Natural killer cell (primary cell): ENCODE measurements around the gene UPK3B. TPM values are rescaled to one million over a fixed set of nuclear protein-coding genes. Genes with fewer than 3 reads are reported as not detected.
"Not testable (repeated sequence)": the region's sequence is repeated elsewhere in the genome, so short reads cannot be mapped to it uniquely, and the experiment has no call there.

Source experiments
- ATAC-seq, 3 donors: fragments of 150-1000 bp in 2 of 3; fragments of 200-7000 bp in 1 of 3; cut with Tn5 transposase; 1 replicate in 1 of 3; 2 replicates in 2 of 3; pipeline ENCODE4 v1.10.0; 2021; ENCODE audit warnings: mild to moderate bottlenecking in 2 of 3, moderate library complexity in 2 of 3
- DNase-seq, 2 donors: peaks; one replicate each; pipeline versions ENCODE4 v3.0.0 to v3.0.0-alpha.2; 2013 to 2021; ENCODE audit warnings: mixed read lengths in 1 of 2
- H3K27ac ChIP-seq: one replicate; pipeline ENCODE4 v1.5.1; 2013; ENCODE audit warnings: mild to moderate bottlenecking, low read length
- H3K27me3 ChIP-seq: one replicate; pipeline ENCODE4 v1.6.1; 2013; ENCODE audit warnings: low read length; ENCODE audit not compliant: control insufficient read depth, insufficient read depth
- H3K36me3 ChIP-seq: one replicate; pipeline ENCODE4 v1.6.1; 2013; ENCODE audit warnings: low read length; ENCODE audit not compliant: control insufficient read depth, insufficient read depth
- H3K4me1 ChIP-seq: one replicate; pipeline ENCODE4 v1.6.1; 2013; ENCODE audit warnings: low read length; ENCODE audit not compliant: control insufficient read depth, insufficient read depth
- H3K4me3 ChIP-seq: one replicate; pipeline ENCODE4 v1.5.1; 2013; ENCODE audit warnings: low read length
- H3K9me3 ChIP-seq: one replicate; pipeline ENCODE4 v1.6.1; 2013; ENCODE audit warnings: low read length; ENCODE audit not compliant: control insufficient read depth, insufficient read depth
- H3K27ac Mint-ChIP-seq, 2 donors: one replicate each; pipeline ENCODE4 v1.8.0; 2022; ENCODE audit warnings: mild to moderate bottlenecking in 2 of 2, mixed read lengths in 2 of 2, moderate library complexity in 1 of 2
- H3K27me3 Mint-ChIP-seq, 2 donors: one replicate each; pipeline ENCODE4 v1.8.0; 2022; ENCODE audit warnings: low read depth in 2 of 2, mixed read lengths in 2 of 2
- H3K36me3 Mint-ChIP-seq: one replicate; pipeline ENCODE4 v1.8.0; 2022; ENCODE audit warnings: mixed read lengths
- H3K4me1 Mint-ChIP-seq, 2 donors: one replicate each; pipeline ENCODE4 v1.8.0; 2022; ENCODE audit warnings: mixed read lengths in 2 of 2
- H3K4me3 Mint-ChIP-seq: one replicate; pipeline ENCODE4 v1.8.0; 2022; ENCODE audit warnings: mild to moderate bottlenecking, moderate library complexity, mixed read lengths
- H3K9me3 Mint-ChIP-seq, 2 donors: one replicate each; pipeline ENCODE4 v1.8.0; 2022; ENCODE audit warnings: mixed read lengths in 2 of 2
- WGBS: methylation state at CpG from one replicate; pipeline ENCODE4 v1.1.7; 2013; ENCODE audit warnings: missing lambda C conversion rate; ENCODE audit not compliant: insufficient coverage; 5-methylcytosine and 5-hydroxymethylcytosine counted together
- intact Hi-C: fragments of 100-400 bp; cut with micrococcal nuclease; formaldehyde crosslinking; loops from one replicate; pipeline ENCODE4 v1.14.2; 2022
- total RNA-seq, 4 donors: library from RNA; stranded (reverse); fragments of 120-200 nt in 1 of 4; gene quantifications; one replicate each; pipeline versions ENCODE4 v1.2.3 to v1.2.4, GENCODE V29; 2013 to 2022

Gene UPK3B
- total RNA-seq, 3 donors from 2014 or later (not counting 1 experiment from before 2014, with no cell fraction given) = 3.3 to 5.3 (median 3.3) TPM

GRCh38 chr7:76497918-76498582, 12.3 kb upstream of the UPK3B start:
- H3K9me3 ChIP-seq, H3K4me3 ChIP-seq, intact Hi-C loops, H3K4me1 ChIP-seq, H3K27me3 Mint-ChIP-seq, H3K27ac ChIP-seq, H3K4me1 Mint-ChIP-seq, H3K4me3 Mint-ChIP-seq, H3K27me3 ChIP-seq, H3K36me3 Mint-ChIP-seq, H3K27ac Mint-ChIP-seq, H3K9me3 Mint-ChIP-seq, H3K36me3 ChIP-seq, DNase-seq, ATAC-seq: not testable (repeated sequence)
- 95% methylated on average over 4 of the region's 27 CpGs for WGBS

DNA sequence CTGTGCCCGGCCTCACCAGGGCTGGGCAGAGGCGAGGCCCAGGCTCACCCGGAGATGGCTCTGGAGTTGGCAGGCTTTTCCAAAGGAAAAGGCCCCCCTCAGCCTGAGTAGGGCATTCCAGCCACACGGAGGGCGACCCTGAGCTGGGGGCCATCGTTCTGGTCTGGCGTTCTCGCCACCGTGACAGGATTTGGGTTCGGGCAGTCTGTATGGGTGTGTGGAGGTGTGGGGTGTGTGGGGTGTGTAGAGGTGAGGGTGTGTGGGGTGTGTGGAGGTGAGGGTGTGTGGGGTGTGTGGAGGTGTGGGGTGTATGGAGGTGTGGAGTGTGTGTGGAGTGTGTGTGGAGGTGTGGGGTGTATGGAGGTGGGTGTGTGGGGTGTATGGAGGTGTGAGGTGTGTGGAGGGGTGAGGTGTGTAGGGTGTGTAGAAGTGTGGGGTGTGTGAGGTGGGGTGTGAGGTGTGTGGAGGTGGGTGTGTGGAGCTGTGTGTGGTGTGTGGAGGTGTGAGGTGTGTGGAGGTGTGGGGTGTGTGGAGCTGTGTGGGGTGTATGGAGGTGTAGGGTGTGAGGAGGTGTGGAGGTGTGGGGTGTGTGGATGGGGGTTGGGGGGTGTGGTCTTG, 11.7 kb upstream of the UPK3B start:
- H3K27ac ChIP-seq, DNase-seq, H3K36me3 ChIP-seq, H3K27ac Mint-ChIP-seq, H3K27me3 ChIP-seq, intact Hi-C loops, ATAC-seq, H3K4me3 Mint-ChIP-seq, H3K9me3 Mint-ChIP-seq, H3K27me3 Mint-ChIP-seq, H3K4me1 Mint-ChIP-seq, H3K9me3 ChIP-seq, H3K4me1 ChIP-seq, H3K4me3 ChIP-seq, H3K36me3 Mint-ChIP-seq: not testable (repeated sequence)
- WGBS = 90% methylated on average over 2 of the region's 10 CpGs

DNA sequence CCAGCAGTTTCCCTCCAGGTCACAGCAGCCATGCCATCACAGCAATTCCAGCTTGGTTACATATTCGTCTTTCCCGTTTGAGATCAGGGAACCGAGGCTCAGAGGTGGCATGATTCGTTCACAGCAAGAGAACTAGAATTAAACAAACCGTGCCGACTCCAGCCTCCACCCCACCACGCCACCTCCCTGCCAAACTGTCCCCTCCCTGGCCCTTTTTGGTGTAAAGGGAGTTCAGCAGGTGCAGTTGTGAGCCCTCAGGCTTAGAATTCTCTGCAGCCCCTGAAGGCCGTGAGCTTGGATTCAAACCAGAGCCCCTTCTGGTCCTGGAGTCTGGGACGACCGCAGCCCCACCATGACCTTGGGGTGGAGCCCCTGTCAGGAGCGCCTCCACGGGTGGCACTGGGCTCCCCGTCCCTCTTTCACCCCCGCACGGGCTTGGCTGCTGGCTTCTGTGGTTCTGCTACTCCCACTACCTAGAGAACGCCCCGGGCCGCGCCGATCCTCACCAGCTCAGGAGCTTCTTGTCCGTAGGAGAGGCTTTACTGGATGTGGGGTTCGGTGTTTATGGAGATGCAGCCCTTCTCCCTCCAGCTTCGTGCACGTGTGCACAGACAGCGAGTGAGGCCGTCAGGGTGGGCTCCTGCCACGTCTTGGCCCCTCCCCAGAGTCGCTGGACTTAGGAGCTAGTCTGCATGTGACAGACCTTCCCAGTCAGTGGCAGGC, 11.0 kb upstream of the UPK3B start:
- H3K4me1 Mint-ChIP-seq, H3K27ac ChIP-seq, H3K27ac Mint-ChIP-seq, H3K4me3 ChIP-seq, DNase-seq, ATAC-seq, H3K4me1 ChIP-seq, H3K9me3 ChIP-seq, H3K4me3 Mint-ChIP-seq, intact Hi-C loops, H3K9me3 Mint-ChIP-seq, H3K36me3 ChIP-seq, H3K27me3 ChIP-seq, H3K36me3 Mint-ChIP-seq, H3K27me3 Mint-ChIP-seq: not testable (repeated sequence)
- WGBS = 83% methylated on average over 6 of the region's 28 CpGs

DNA sequence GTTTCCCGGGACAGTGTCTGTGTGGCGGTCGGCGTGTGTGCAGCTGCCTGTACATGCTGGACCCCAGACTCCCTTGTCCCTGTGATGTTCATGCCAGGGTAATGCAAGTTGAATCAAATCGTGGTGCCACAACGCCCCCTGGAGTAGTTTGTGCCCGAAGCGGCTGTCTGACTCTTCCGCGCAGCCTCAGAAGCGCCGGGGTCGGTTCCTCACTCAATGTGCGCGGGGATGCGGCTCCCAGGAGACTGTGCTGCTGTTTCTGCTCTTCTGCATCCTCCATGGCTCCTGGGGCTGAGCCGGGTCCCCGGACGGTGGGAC, 10.5 kb upstream of the UPK3B start:
- intact Hi-C loops = loop anchor here (10.0 kb wide), 1 partner anchor 495 kb away; no protein-coding TSS in a partner anchor
- H3K27me3 Mint-ChIP-seq = not testable (repeated sequence)

DNA sequence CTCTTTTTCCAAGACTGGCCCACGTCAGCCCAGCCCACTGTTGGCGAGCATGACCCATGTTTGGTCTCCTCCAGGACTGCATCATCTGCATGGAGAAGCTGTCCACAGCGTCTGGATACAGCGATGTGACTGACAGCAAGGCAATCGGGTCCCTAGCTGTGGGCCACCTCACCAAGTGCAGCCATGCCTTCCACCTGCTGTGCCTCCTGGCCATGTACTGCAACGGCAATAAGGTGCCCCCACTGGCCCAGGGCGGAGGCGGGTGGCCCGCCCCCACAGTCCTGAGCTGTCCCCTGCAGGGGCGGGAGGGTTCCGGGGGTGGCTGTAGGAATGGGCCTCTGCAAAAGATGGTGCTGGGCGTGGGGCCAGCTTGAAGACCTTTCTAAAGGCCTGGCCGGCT, 8.1 kb upstream of the UPK3B start:
- WGBS = 89% methylated on average over 13 of the region's 13 CpGs
- H3K9me3 Mint-ChIP-seq, H3K27me3 ChIP-seq, H3K4me3 ChIP-seq, H3K4me3 Mint-ChIP-seq, H3K9me3 ChIP-seq, H3K27me3 Mint-ChIP-seq, H3K27ac Mint-ChIP-seq, H3K4me1 ChIP-seq, H3K36me3 Mint-ChIP-seq, ATAC-seq, DNase-seq, H3K27ac ChIP-seq, H3K36me3 ChIP-seq, H3K4me1 Mint-ChIP-seq: not testable (repeated sequence)
- intact Hi-C loops = loop anchor here (10.0 kb wide), 1 partner anchor 493 kb away; no protein-coding TSS in a partner anchor

More for the DNA sequence above, 10.5 kb upstream of the UPK3B start:
- not testable (repeated sequence) for H3K27ac ChIP-seq, H3K27ac Mint-ChIP-seq, H3K9me3 ChIP-seq, H3K4me3 ChIP-seq, H3K4me1 ChIP-seq, H3K9me3 Mint-ChIP-seq, H3K27me3 ChIP-seq, H3K4me1 Mint-ChIP-seq, H3K4me3 Mint-ChIP-seq, H3K36me3 ChIP-seq, H3K36me3 Mint-ChIP-seq, DNase-seq
- ATAC-seq = peak in 1 of 3 donors; percentile 38
- WGBS = no CpG with 5 or more reads among the region's 19 CpGs

DNA sequence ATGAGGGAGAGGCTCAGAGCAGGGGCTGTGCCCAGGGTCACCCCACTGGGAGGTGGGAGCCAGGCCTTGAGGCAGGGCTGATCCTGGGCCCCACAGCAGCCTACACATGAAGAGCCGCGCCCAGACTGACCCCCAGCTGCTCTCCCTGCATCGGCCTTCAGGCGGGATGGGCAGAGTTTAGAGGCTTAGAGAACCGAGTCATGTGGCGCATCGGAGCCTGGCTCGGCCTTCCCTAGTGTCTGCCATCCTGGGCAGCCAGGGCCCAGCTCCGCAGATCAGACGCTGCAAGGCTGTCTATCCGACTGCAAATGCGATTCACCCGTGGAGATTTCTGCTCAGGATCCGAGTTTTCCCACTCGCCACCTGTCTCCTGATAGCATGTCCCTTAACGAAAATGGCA, 7.5 kb upstream of the UPK3B start:
- not testable (repeated sequence) for H3K4me1 Mint-ChIP-seq, H3K36me3 ChIP-seq, H3K9me3 Mint-ChIP-seq, H3K4me1 ChIP-seq, DNase-seq, H3K4me3 ChIP-seq, H3K36me3 Mint-ChIP-seq, H3K27me3 Mint-ChIP-seq, H3K9me3 ChIP-seq, H3K27me3 ChIP-seq, H3K27ac ChIP-seq, H3K4me3 Mint-ChIP-seq, ATAC-seq, H3K27ac Mint-ChIP-seq
- intact Hi-C loops = loop anchor here (10.0 kb wide), 1 partner anchor 492 kb away; no protein-coding TSS in a partner anchor
- WGBS = 93% methylated on average over 15 of the region's 16 CpGs

- H3K36me3 ChIP-seq, H3K36me3 Mint-ChIP-seq, H3K9me3 ChIP-seq, H3K27me3 Mint-ChIP-seq, H3K27ac ChIP-seq, H3K9me3 Mint-ChIP-seq, H3K27me3 ChIP-seq, H3K4me1 Mint-ChIP-seq, H3K4me3 ChIP-seq, H3K4me3 Mint-ChIP-seq, H3K27ac Mint-ChIP-seq, H3K4me1 ChIP-seq, ATAC-seq, DNase-seq: not testable (repeated sequence)
- 99% methylated on average over 11 of the region's 12 CpGs for WGBS
- intact Hi-C loops = loop anchor here (10.0 kb wide), 1 partner anchor 492 kb away; no protein-coding TSS in a partner anchor
Observed at GRCh38 chr7:76503244-76503643, 7.1 kb upstream of the UPK3B start.
